Neuron (in vitro differentiated cells): ENCODE measurements around the gene CIRBP.
"Not testable (repeated sequence)": the region's sequence is repeated elsewhere in the genome, so short reads cannot be mapped to it uniquely, and the experiment has no call there.

ENCODE experiments used
- H2AFZ ChIP-seq: one replicate; pipeline ENCODE4 v1.6.1; 2013; ENCODE audit warnings: low read depth, mild to moderate bottlenecking, inconsistent platforms, low read length, moderate library complexity
- H3K27me3 ChIP-seq: one replicate; pipeline ENCODE4 v1.6.1; 2013; ENCODE audit warnings: low read length; ENCODE audit not compliant: insufficient read depth
- H3K36me3 ChIP-seq: one replicate; pipeline ENCODE4 v1.6.1; 2013; ENCODE audit warnings: low read length; ENCODE audit not compliant: insufficient read depth
- H3K4me1 ChIP-seq: one replicate; pipeline ENCODE4 v1.6.1; 2013; ENCODE audit warnings: low read length; ENCODE audit not compliant: insufficient read depth
- H3K4me3 ChIP-seq: 2 replicates; pipeline ENCODE4 v1.5.1; 2013; ENCODE audit warnings: mild to moderate bottlenecking, low read length, moderate library complexity
- H3K9me3 ChIP-seq: one replicate; pipeline ENCODE4 v1.6.1; 2013; ENCODE audit warnings: low read length

CIRBP gene

DNA sequence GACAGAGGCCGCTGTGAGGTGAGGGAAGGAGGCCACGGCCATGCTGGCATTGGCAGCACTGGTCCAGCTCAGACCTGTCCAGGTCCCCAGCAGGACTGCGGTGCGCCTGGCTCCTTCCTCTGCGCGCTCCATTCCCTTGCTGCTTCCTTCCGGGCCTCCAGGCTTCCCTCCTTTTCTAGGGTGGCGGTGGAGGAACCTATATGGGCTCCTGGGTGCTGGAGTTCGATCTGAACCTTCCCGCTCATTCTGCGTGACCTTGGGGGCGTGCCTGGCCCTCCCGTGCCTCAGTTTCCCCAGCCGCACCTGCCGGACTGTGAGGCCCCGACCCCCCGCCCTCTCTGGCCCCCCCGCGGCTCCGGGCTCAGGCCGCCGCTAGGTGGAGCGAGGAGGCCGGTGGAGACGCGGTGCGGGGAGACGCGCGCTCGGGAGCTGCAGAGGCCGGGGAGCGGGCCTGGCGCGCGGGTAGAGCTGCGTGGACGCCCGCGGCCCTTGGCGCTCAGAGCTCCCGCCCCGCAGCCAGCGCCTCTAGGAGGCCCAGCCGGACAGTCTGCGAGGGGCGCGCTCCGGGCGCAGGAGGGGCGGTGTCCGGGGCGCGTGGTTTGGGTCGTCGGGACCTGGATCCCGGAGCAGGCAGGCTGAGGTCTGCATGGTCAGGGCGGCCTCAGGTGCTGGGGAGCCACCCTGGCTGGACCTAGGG lies 46.5 kb downstream of the CIRBP start:
- Histone ChIP-seq H2AFZ (no peak overlapping the region), H3K36me3 (no peaks in the 10 kb centered on the region), H3K9me3 (no peaks in the 10 kb centered on the region), H3K4me3 (no peak overlapping the region), H3K4me1 (peaks cover 9% of the 10 kb centered on the region), H3K27me3 (peaks cover 36% of the 10 kb centered on the region)

DNA sequence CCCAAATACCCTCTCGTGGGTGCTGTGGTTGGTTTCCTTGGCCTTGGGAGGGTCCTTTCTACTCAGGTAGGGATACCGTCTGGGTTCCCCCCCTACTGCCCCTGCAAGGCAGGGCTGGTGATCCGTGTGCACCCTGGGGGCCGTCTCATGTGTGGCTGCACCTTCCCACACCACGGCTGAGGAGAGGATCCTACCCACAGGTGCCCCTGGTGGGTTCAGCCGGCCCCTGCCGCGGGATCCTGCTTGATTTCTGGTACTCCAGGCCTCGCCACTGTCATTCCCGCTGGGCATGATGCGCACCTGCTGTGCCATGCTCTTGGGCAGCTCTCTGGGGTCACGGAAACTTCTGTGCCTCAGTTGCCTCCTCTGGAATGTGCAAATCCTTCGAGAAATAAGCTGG lies 47.3 kb downstream of the CIRBP start:
- H3K4me1 ChIP-seq = peaks cover 9% of the 10 kb centered on the region
- H3K9me3 ChIP-seq = no peaks in the 10 kb centered on the region
- H3K36me3 ChIP-seq = no peaks in the 10 kb centered on the region
- peaks cover 38% of the 10 kb centered on the region for H3K27me3 ChIP-seq
- H3K4me3 ChIP-seq = no peak overlapping the region
- no peak overlapping the region for H2AFZ ChIP-seq

- peaks cover 39% of the 10 kb centered on the region for H3K27me3 ChIP-seq
- no peaks in the 10 kb centered on the region for H3K36me3 ChIP-seq
- H3K4me1 ChIP-seq = peaks cover 9% of the 10 kb centered on the region
Observed at GRCh38 chr19:1317274-1318003, 48.3 kb downstream of the CIRBP start.

GRCh38 chr19:1318678-1319471 lies 49.7 kb downstream of the CIRBP start:
- H3K4me3 ChIP-seq = peak overlapping the region; percentile 13
- no peaks in the 10 kb centered on the region for H3K9me3 ChIP-seq
- no peak overlapping the region for H2AFZ ChIP-seq
- peaks cover 35% of the 10 kb centered on the region for H3K27me3 ChIP-seq
- peaks cover 9% of the 10 kb centered on the region for H3K4me1 ChIP-seq
- H3K36me3 ChIP-seq = no peaks in the 10 kb centered on the region

More at GRCh38 chr19:1317274-1318003, 48.3 kb downstream of the CIRBP start:
- no peak overlapping the region for H2AFZ ChIP-seq
- H3K4me3 ChIP-seq = no peak overlapping the region
- H3K9me3 ChIP-seq = no peaks in the 10 kb centered on the region

DNA sequence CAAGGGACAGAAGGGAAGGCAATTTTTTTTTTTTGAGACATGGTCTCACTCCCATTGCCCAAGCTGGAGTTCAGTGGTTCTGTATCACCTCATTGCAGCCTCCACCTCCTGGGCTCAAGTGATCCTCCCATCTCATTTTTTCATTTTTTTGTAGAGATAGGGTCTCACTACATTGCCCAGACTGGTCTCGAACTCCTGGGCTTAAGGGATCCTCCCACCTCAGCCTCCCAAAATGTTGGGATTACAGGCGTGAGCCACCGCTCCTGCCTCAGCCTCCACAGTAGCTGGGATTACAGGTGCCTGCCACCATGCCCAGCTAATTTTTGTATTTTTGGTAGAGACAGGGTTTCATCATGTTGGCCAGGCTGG lies 51.1 kb downstream of the CIRBP start:
- peaks cover 30% of the 10 kb centered on the region for H3K27me3 ChIP-seq
- not testable (repeated sequence) for H2AFZ ChIP-seq, H3K36me3 ChIP-seq, H3K9me3 ChIP-seq, H3K4me3 ChIP-seq, H3K4me1 ChIP-seq

- no peak overlapping the region for H2AFZ ChIP-seq
- H3K36me3 ChIP-seq = no peaks in the 10 kb centered on the region
- peaks cover 23% of the 10 kb centered on the region for H3K27me3 ChIP-seq
- H3K4me3 ChIP-seq = no peak overlapping the region
- H3K4me1 ChIP-seq = peaks cover 7% of the 10 kb centered on the region
- no peaks in the 10 kb centered on the region for H3K9me3 ChIP-seq
Observed at GRCh38 chr19:1321539-1321938, 52.4 kb downstream of the CIRBP start.

GRCh38 chr19:1322198-1322981 lies 53.3 kb downstream of the CIRBP start:
- peaks cover 7% of the 10 kb centered on the region for H3K4me1 ChIP-seq

GRCh38 chr19:1324249-1324805 lies 55.2 kb downstream of the CIRBP start:
- H3K4me1 ChIP-seq = peaks cover 3% of the 10 kb centered on the region
- no peaks in the 10 kb centered on the region for H3K9me3 ChIP-seq
- H3K36me3 ChIP-seq = no peaks in the 10 kb centered on the region
- peaks cover 11% of the 10 kb centered on the region for H3K27me3 ChIP-seq
- no peak overlapping the region for H3K4me3 ChIP-seq
- no peak overlapping the region for H2AFZ ChIP-seq

More at GRCh38 chr19:1322198-1322981, 53.3 kb downstream of the CIRBP start:
- Histone ChIP-seq H3K36me3 (no peaks in the 10 kb centered on the region), H3K27me3 (peaks cover 17% of the 10 kb centered on the region), H3K9me3 (no peaks in the 10 kb centered on the region), H2AFZ (no peak overlapping the region), H3K4me3 (no peak overlapping the region)
